Measurements from ENCODE around the gene ANO8.
"Not testable (repeated sequence)": the region's sequence is repeated elsewhere in the genome, so short reads cannot be mapped to it uniquely, and the experiment has no call there.

ANO8 gene

GRCh38 chr19:17309198-17309964 is 25.3 kb downstream of the ANO8 start, which contains the start of gene DDA1:
Gene DDA1, plus strand, starts transcription at chr19:17309563. Its CDS starts 92 bp downstream, at chr19:17309655.
- peak; percentile 99 for DNase-seq (ENCODE audit: low read depth)

GRCh38 chr19:17307876-17308377 is 26.7 kb downstream of the ANO8 start:
- no peak for DNase-seq (ENCODE audit: low read depth)

GRCh38 chr19:17306285-17306714 is 28.4 kb downstream of the ANO8 start:
- no peak for DNase-seq (ENCODE audit: low read depth)

GRCh38 chr19:17305517-17306284 is 29.0 kb downstream of the ANO8 start, which contains the start of gene MRPL34:
Gene MRPL34, plus strand, starts transcription at chr19:17305872. Its CDS starts 21 bp downstream, at chr19:17305893.
- DNase-seq (ENCODE audit: low read depth) = peak; percentile 85

- no peak for DNase-seq (ENCODE audit: low read depth)
These were observed 29.5 kb downstream of the ANO8 start for GRCh38 chr19:17305216-17305516.

- no peak for DNase-seq (ENCODE audit: low read depth)
These were observed 30.1 kb downstream of the ANO8 start for GRCh38 chr19:17304386-17305215.

GRCh38 chr19:17303940-17304267 is 30.8 kb downstream of the ANO8 start:
- no peak for DNase-seq (ENCODE audit: low read depth)

- peak; percentile 82 for DNase-seq (ENCODE audit: low read depth)
These were observed 31.3 kb downstream of the ANO8 start, which contains the start of gene ABHD8 for GRCh38 chr19:17303167-17303939. Gene ABHD8, minus strand, starts transcription at chr19:17303425. Its CDS starts 1,809 bp downstream, at chr19:17301616.

- no peak for DNase-seq (ENCODE audit: low read depth)
These were observed 32.1 kb downstream of the ANO8 start for GRCh38 chr19:17302391-17303166.

- DNase-seq (ENCODE audit: low read depth) = no peak
These were observed 33.5 kb downstream of the ANO8 start for GRCh38 chr19:17300992-17301619.

GRCh38 chr19:17296976-17297375 is 37.7 kb downstream of the ANO8 start:
- DNase-seq (ENCODE audit: low read depth) = no peak

- DNase-seq (ENCODE audit: low read depth) = no peak
These were observed 38.4 kb downstream of the ANO8 start for GRCh38 chr19:17296273-17296672.

- not testable (repeated sequence) for DNase-seq (ENCODE audit: low read depth)
These were observed 39.1 kb downstream of the ANO8 start for GRCh38 chr19:17295551-17295950.

GRCh38 chr19:17294051-17294891 is 40.4 kb downstream of the ANO8 start:
- no peak for DNase-seq (ENCODE audit: low read depth)

- DNase-seq (ENCODE audit: low read depth) = no peak
These were observed 41.0 kb downstream of the ANO8 start for GRCh38 chr19:17293605-17294004.

GRCh38 chr19:17292301-17293074 is 42.2 kb downstream of the ANO8 start:
- DNase-seq (ENCODE audit: low read depth) = no peak

- peak; percentile 79 for DNase-seq (ENCODE audit: low read depth)
These were observed 45.2 kb downstream of the ANO8 start for GRCh38 chr19:17289489-17289888.

- DNase-seq (ENCODE audit: low read depth) = no peak
These were observed 47.9 kb downstream of the ANO8 start for GRCh38 chr19:17286752-17287151.
